HepG2 (cell line): ENCODE measurements around the gene CDKN3. TPM values are rescaled to one million over a fixed set of nuclear protein-coding genes. Genes with fewer than 3 reads are reported as not detected.

Source experiments
- ATF1 ChIP-seq: IDR thresholded peaks from 2 replicates; pipeline ENCODE4 v1.6.1; 2016; ENCODE audit warnings: mild to moderate bottlenecking, control low read depth
- EEA1 ChIP-seq: sonication (generic); formaldehyde crosslinking; IDR thresholded peaks from 2 replicates; pipeline ENCODE4 v1.5.1; 2020; ENCODE audit warnings: mild to moderate bottlenecking, missing genetic modification reagents, borderline replicate concordance
- GRHL1 ChIP-seq: sonication (generic); formaldehyde crosslinking; conservative IDR thresholded peaks from 2 replicates; pipeline ENCODE4 v1.8.0; 2022; ENCODE audit warnings: missing genetic modification reagents
- KDM6A ChIP-seq: IDR thresholded peaks from 2 replicates; pipeline ENCODE4 v1.6.1; 2016; ENCODE audit warnings: low read depth
- KLF11 ChIP-seq: IDR thresholded peaks from 2 replicates; pipeline ENCODE4 v1.6.1; 2016; ENCODE audit warnings: missing compliant biosample characterization
- MTF2 ChIP-seq: sonication (generic); formaldehyde crosslinking; IDR thresholded peaks from 2 replicates; pipeline ENCODE4 v1.5.0; 2020; ENCODE audit warnings: missing genetic modification reagents, borderline replicate concordance
- PAX8 ChIP-seq: sonication (generic); formaldehyde crosslinking; IDR thresholded peaks from 2 replicates; pipeline ENCODE4 v1.8.0; 2022; ENCODE audit warnings: mild to moderate bottlenecking, missing genetic modification reagents, borderline replicate concordance
- POGK ChIP-seq: sonication (generic); formaldehyde crosslinking; conservative IDR thresholded peaks from 2 replicates; pipeline ENCODE4 v1.8.0; 2022; ENCODE audit warnings: mild to moderate bottlenecking, moderate library complexity, missing genetic modification reagents
- REPIN1 ChIP-seq: sonication (generic); formaldehyde crosslinking; IDR thresholded peaks from 2 replicates; pipeline ENCODE4 v1.8.0; 2022; ENCODE audit warnings: missing genetic modification reagents, low read depth, mild to moderate bottlenecking, borderline replicate concordance
- RXRA ChIP-seq: sonication (generic); formaldehyde crosslinking; IDR thresholded peaks from 2 replicates; pipeline ENCODE4 v1.5.1; 2020; ENCODE audit warnings: missing genetic modification reagents
- STAT6 ChIP-seq: sonication (generic); formaldehyde crosslinking; IDR thresholded peaks from 2 replicates; pipeline ENCODE4 v1.4.0; 2020; ENCODE audit warnings: missing genetic modification reagents, mild to moderate bottlenecking, borderline replicate concordance
- TBP ChIP-seq: sonication (generic); formaldehyde crosslinking; IDR thresholded peaks from 2 replicates; pipeline ENCODE4 v1.5.0; 2020; ENCODE audit warnings: missing genetic modification reagents
- TCF7L2 ChIP-seq: IDR thresholded peaks from 2 replicates; pipeline ENCODE4 v1.6.1; 2011; ENCODE audit warnings: mild to moderate bottlenecking, low read depth, low read length, moderate library complexity
- ZFAT ChIP-seq: sonication (generic); formaldehyde crosslinking; conservative IDR thresholded peaks from 2 replicates; pipeline ENCODE4 v1.8.1; 2023; ENCODE audit warnings: missing genetic modification reagents, inconsistent platforms
- ZFP37 ChIP-seq: sonication (generic); formaldehyde crosslinking; IDR thresholded peaks from 2 replicates; pipeline ENCODE4 v1.4.0; 2020; ENCODE audit warnings: missing genetic modification reagents, borderline replicate concordance
- ZNF143 ChIP-seq: sonication (generic); formaldehyde crosslinking; IDR thresholded peaks from 2 replicates; pipeline ENCODE4 v1.4.0; 2020; ENCODE audit warnings: missing genetic modification reagents
- ZNF451 ChIP-seq: sonication (generic); formaldehyde crosslinking; IDR thresholded peaks from 2 replicates; pipeline ENCODE4 v1.5.0; 2020; ENCODE audit warnings: mild to moderate bottlenecking, missing genetic modification reagents
- ZNF503 ChIP-seq: sonication (generic); formaldehyde crosslinking; IDR thresholded peaks from 2 replicates; pipeline ENCODE4 v1.4.0; 2020; ENCODE audit warnings: missing genetic modification reagents
- ZNF737 ChIP-seq: sonication (generic); formaldehyde crosslinking; IDR thresholded peaks from 2 replicates; pipeline ENCODE4 v1.5.0; 2020; ENCODE audit warnings: missing genetic modification reagents, mild to moderate bottlenecking, borderline replicate concordance
- polyA plus RNA-seq, 8 experiments: library from polyadenylated mRNA; depleted of rRNA in 3 of 8; stranded (reverse) in 7 of 8; unstranded in 1 of 8; fragments of >200 nt; fragmentation: Illumina TruSeq in 4 of 8; extraction: Trizol in 4 of 8; gene quantifications; 2 replicates each; pipeline versions ENCODE4 v1.2.1 to v1.2.3, GENCODE V29; 2011 to 2016; ENCODE audit warnings: low read depth in 4 of 8, missing spikeins in 1 of 8, mixed read lengths in 1 of 8; ENCODE audit not compliant: insufficient read depth in 1 of 8
- total RNA-seq, 5 experiments: library from RNA; depleted of rRNA; stranded (reverse); fragments of >200 nt; fragmentation: Illumina TruSeq; extraction: Trizol; gene quantifications; 2 replicates each; pipeline ENCODE4 v1.2.3, GENCODE V29; 2016; ENCODE audit warnings: low read depth in 1 of 5

Gene CDKN3
- total and polyA plus RNA-seq, 2 of the 13 experiments (the other 11 are each of a cell fraction or from before 2014, with no cell fraction given), result 63.0 to 88.9 TPM

GRCh38 chr14:54354096-54354495, 42.7 kb upstream of the CDKN3 start (continued):
- TF ChIP-seq TCF7L2, result peak; percentile 42; the same call in 1 of the 2 replicates
- TF ChIP-seq EEA1 (CRISPR knock-in tag), result no peak
- TF ChIP-seq PAX8 (CRISPR knock-in tag), result no peak
- no peak for TF ChIP-seq KLF11 (CRISPR knock-in tag)
- peak; percentile 52 for TF ChIP-seq ZNF143 (CRISPR knock-in tag)
- TF ChIP-seq TBP, result no peak
- TF ChIP-seq ZFAT (CRISPR knock-in tag), result no peak
- peak; percentile 58; the same call in 1 of the 2 replicates for TF ChIP-seq RXRA
- peak; percentile 77; the same call in 1 of the 2 replicates for TF ChIP-seq ZNF503
- 0 out of 2 replicates have a peak, but pooled peaks have one; percentile 41 for TF ChIP-seq POGK (CRISPR knock-in tag)
- no peak for TF ChIP-seq GRHL1
- no peak; the same call in 1 of the 2 replicates for TF ChIP-seq STAT6 (CRISPR knock-in tag)
- TF ChIP-seq ZNF737 (CRISPR knock-in tag), result no peak
- 0 out of 2 replicates have a peak, but pooled peaks have one; percentile 32 for TF ChIP-seq ZFP37 (CRISPR knock-in tag)
- peak; percentile 93; the same call in 1 of the 2 replicates for TF ChIP-seq REPIN1 (CRISPR knock-in tag)
- peak; percentile 98 for TF ChIP-seq KDM6A (CRISPR knock-in tag)
- TF ChIP-seq ZNF451 (CRISPR knock-in tag), result no peak
- TF ChIP-seq ATF1 (CRISPR knock-in tag), result no peak
- no peak for TF ChIP-seq MTF2
